Cerebellar nuclear complex (tissue), 1 donor: ENCODE data around the gene GRB10.
A peak's percentile ranks its signal among the peaks of the same experiment; 100 is the strongest.

Experiments
- DNase-seq, 2 experiments: peaks; one replicate each; lab custom pipeline; 2025; lab: John Stamatoyannopoulos, UW

The GRB10 gene

GRCh38 chr7:50669890-50670289 lies 112.8 kb downstream of the GRB10 start:
- DNase-seq: no peak

GRCh38 chr7:50667789-50668226 lies 114.9 kb downstream of the GRB10 start:
- peak in 1 of 2 experiments; percentile 35 for DNase-seq

- DNase-seq: no peak
Measured at GRCh38 chr7:50667338-50667737, 115.4 kb downstream of the GRB10 start.

- no peak for DNase-seq
Measured at GRCh38 chr7:50666124-50666496, 116.6 kb downstream of the GRB10 start.

GRCh38 chr7:50665403-50666123 lies 117.1 kb downstream of the GRB10 start:
- no peak for DNase-seq

- no peak for DNase-seq
Measured at GRCh38 chr7:50664937-50665336, 117.8 kb downstream of the GRB10 start.

- no peak for DNase-seq
Measured at GRCh38 chr7:50664461-50664922, 118.2 kb downstream of the GRB10 start.

- no peak for DNase-seq
Measured at GRCh38 chr7:50663396-50664102, 119.1 kb downstream of the GRB10 start.

- DNase-seq: no peak
Measured at GRCh38 chr7:50662996-50663395, 119.7 kb downstream of the GRB10 start.

GRCh38 chr7:50662041-50662694 lies 120.5 kb downstream of the GRB10 start:
- no peak for DNase-seq

GRCh38 chr7:50661345-50662040 lies 121.2 kb downstream of the GRB10 start:
- DNase-seq: no peak

GRCh38 chr7:50660830-50661175 lies 121.9 kb downstream of the GRB10 start:
- DNase-seq: no peak

- DNase-seq: no peak
Measured at GRCh38 chr7:50660040-50660829, 122.5 kb downstream of the GRB10 start.

- DNase-seq: no peak
Measured at GRCh38 chr7:50659329-50659965, 123.2 kb downstream of the GRB10 start.

GRCh38 chr7:50658696-50659095 lies 124.0 kb downstream of the GRB10 start:
- no peak for DNase-seq

- DNase-seq: no peak
Measured at GRCh38 chr7:50657912-50658311, 124.8 kb downstream of the GRB10 start.

GRCh38 chr7:50657341-50657873 lies 125.3 kb downstream of the GRB10 start:
- DNase-seq: no peak

GRCh38 chr7:50656141-50656895 lies 126.4 kb downstream of the GRB10 start:
- no peak for DNase-seq

- DNase-seq: no peak
Measured at GRCh38 chr7:50655490-50655889, 127.2 kb downstream of the GRB10 start.

- no peak for DNase-seq
Measured at GRCh38 chr7:50655020-50655419, 127.7 kb downstream of the GRB10 start.
